GM12875 (cell line): ENCODE measurements around the gene CD180.

Source experiments
- H3K4me3 ChIP-seq: one replicate; pipeline ENCODE4 v1.5.1; 2011; ENCODE audit warnings: low read depth, low read length, control low read depth
- CTCF ChIP-seq: IDR thresholded peaks from 2 replicates; pipeline ENCODE4 v1.5.1; 2011; ENCODE audit warnings: low read depth, mild to moderate bottlenecking, control low read depth, inconsistent platforms, low read length, moderate library complexity, borderline replicate concordance; ENCODE audit not compliant: insufficient read depth

CD180 gene

GRCh38 chr5:67166460-67167285, 29.9 kb downstream of the CD180 start:
- TF ChIP-seq CTCF: no peak
- peak overlapping the region; percentile 46 for H3K4me3 ChIP-seq

GRCh38 chr5:67165526-67166459, 30.8 kb downstream of the CD180 start:
- peak; percentile 79 for TF ChIP-seq CTCF
- peak overlapping the region; percentile 46 for H3K4me3 ChIP-seq

- no peak for TF ChIP-seq CTCF
- H3K4me3 ChIP-seq: no peak overlapping the region
Observed at GRCh38 chr5:67164856-67165525, 31.6 kb downstream of the CD180 start.

- TF ChIP-seq CTCF: no peak
Observed at GRCh38 chr5:67163863-67164595, 32.6 kb downstream of the CD180 start.

GRCh38 chr5:67163231-67163756, 33.3 kb downstream of the CD180 start:
- H3K4me3 ChIP-seq: no peak overlapping the region
- TF ChIP-seq CTCF: no peak

More at GRCh38 chr5:67163863-67164595, 32.6 kb downstream of the CD180 start:
- H3K4me3 ChIP-seq: no peak overlapping the region

GRCh38 chr5:67161767-67162166, 34.8 kb downstream of the CD180 start:
- no peak overlapping the region for H3K4me3 ChIP-seq
- no peak for TF ChIP-seq CTCF
